Stimulated activated memory B cell treated with anti-CD40 and anti-IgM and Interleukin-4, amounts not matched to agents 10 μg/mL and 1 μg/mL and 100 μg/mL, for 72 hours (primary cell): ENCODE results near the gene ZBED6.

Experiments used
- ATAC-seq: fragments of 150-1000 bp; cut with Tn5 transposase; 2 replicates; pipeline ENCODE4 v1.10.0; 2021
- H3K27ac Mint-ChIP-seq: one replicate; pipeline ENCODE4 v1.8.0; 2022; ENCODE audit warnings: mild to moderate bottlenecking, mixed read lengths
- H3K27me3 Mint-ChIP-seq: one replicate; pipeline ENCODE4 v1.8.0; 2022; ENCODE audit warnings: mixed read lengths
- H3K36me3 Mint-ChIP-seq: one replicate; pipeline ENCODE4 v1.8.0; 2022; ENCODE audit warnings: mixed read lengths
- H3K4me1 Mint-ChIP-seq: one replicate; pipeline ENCODE4 v1.8.0; 2022; ENCODE audit warnings: mixed read lengths
- H3K4me3 Mint-ChIP-seq: one replicate; pipeline ENCODE4 v1.8.0; 2022; ENCODE audit warnings: mild to moderate bottlenecking, moderate library complexity, mixed read lengths
- H3K9me3 Mint-ChIP-seq: one replicate; pipeline ENCODE4 v1.8.0; 2022; ENCODE audit warnings: mixed read lengths

ZBED6 gene

GRCh38 chr1:203843435-203843834, 48.0 kb downstream of the ZBED6 start:
- no peaks in the 10 kb centered on the region for H3K4me1 Mint-ChIP-seq
- no peak overlapping the region for H3K4me3 Mint-ChIP-seq
- peaks cover 58% of the 10 kb centered on the region for H3K36me3 Mint-ChIP-seq
- H3K9me3 Mint-ChIP-seq, result peaks cover 3% of the 10 kb centered on the region
- no peak overlapping the region for H3K27ac Mint-ChIP-seq
- ATAC-seq, result no peak
- no peaks in the 10 kb centered on the region for H3K27me3 Mint-ChIP-seq
